Neural cell (in vitro differentiated cells): Measurements from ENCODE around the gene SQSTM1. TPM values are rescaled to one million over a fixed set of nuclear protein-coding genes. Genes with fewer than 3 reads are reported as not detected.

Experiments used
- H2AFZ ChIP-seq: fragments of 200-600, 300-800 bp; sonication (generic), shearing (Covaris generic); 2 replicates; pipeline ENCODE4 v1.6.0; 2014; ENCODE audit warnings: low read depth, mild to moderate bottlenecking, antibody characterized with exemption, low read length, moderate library complexity
- H3F3A ChIP-seq: fragments of 200-600 bp; shearing (Covaris generic); 2 replicates; pipeline ENCODE4 v1.6.1; 2016; ENCODE audit warnings: mild to moderate bottlenecking, moderate library complexity, mixed read lengths, antibody characterized with exemption, low read length; ENCODE audit not compliant: insufficient read depth, poor library complexity, severe bottlenecking
- H3K27ac ChIP-seq: fragments of 200-600, 300-800 bp; sonication (generic), shearing (Covaris generic); 2 replicates; pipeline ENCODE4 v1.5.1; 2014; ENCODE audit warnings: mild to moderate bottlenecking, low read length, moderate library complexity
- H3K27me3 ChIP-seq: fragments of 300-800, 200-600 bp; sonication (generic), shearing (Covaris generic); 2 replicates; pipeline ENCODE4 v1.6.0; 2014; ENCODE audit warnings: mild to moderate bottlenecking, low read depth, low read length, moderate library complexity; ENCODE audit not compliant: insufficient read depth
- H3K36me3 ChIP-seq: fragments of 300-800, 200-600 bp; sonication (generic), shearing (Covaris generic); 2 replicates; pipeline ENCODE4 v1.5.1; 2014; ENCODE audit warnings: mild to moderate bottlenecking, antibody characterized with exemption, low read length, moderate library complexity; ENCODE audit not compliant: insufficient read depth
- H3K4me2 ChIP-seq: fragments of 300-800, 200-600 bp; sonication (generic), shearing (Covaris generic); 2 replicates; pipeline ENCODE4 v1.6.0; 2014; ENCODE audit warnings: mild to moderate bottlenecking, low read length
- H3K4me3 ChIP-seq: fragments of 300-800, 200-600 bp; sonication (generic), shearing (Covaris generic); 2 replicates; pipeline ENCODE4 v1.5.1; 2014; ENCODE audit warnings: mild to moderate bottlenecking, low read length, moderate library complexity
- H3K79me2 ChIP-seq: fragments of 200-600 bp; shearing (Covaris generic); replicated peaks from 2 replicates; pipeline ENCODE4 v1.6.0; 2014; ENCODE audit warnings: mild to moderate bottlenecking, low read length, moderate library complexity; ENCODE audit not compliant: insufficient read depth
- H3K9ac ChIP-seq: fragments of 300-800, 200-600 bp; sonication (generic), shearing (Covaris generic); 2 replicates; pipeline ENCODE4 v1.6.1; 2016; ENCODE audit warnings: mild to moderate bottlenecking, low read length, mixed read lengths
- H3K9me2 ChIP-seq: fragments of 200-600 bp; shearing (Covaris generic); 2 replicates; pipeline ENCODE4 v1.6.1; 2016; ENCODE audit warnings: mild to moderate bottlenecking, low read length, mixed read lengths; ENCODE audit not compliant: insufficient read depth
- H3K9me3 ChIP-seq: fragments of 200-600, 300-800 bp; sonication (generic), shearing (Covaris generic); 2 replicates; pipeline ENCODE4 v1.6.1; 2016; ENCODE audit warnings: mild to moderate bottlenecking, mixed run types, low read length, moderate library complexity, mixed read lengths
- H4K20me1 ChIP-seq: fragments of 200-600 bp; shearing (Covaris generic); 2 replicates; pipeline ENCODE4 v1.6.1; 2016; ENCODE audit warnings: mild to moderate bottlenecking, mixed run types; ENCODE audit not compliant: insufficient read depth
- CTCF ChIP-seq: fragments of 450-650 bp; IDR thresholded peaks from 2 replicates; pipeline ENCODE4 v1.5.1; 2014; ENCODE audit warnings: antibody characterized with exemption, mild to moderate bottlenecking, moderate library complexity; ENCODE audit not compliant: poor library complexity, severe bottlenecking
- EP300 ChIP-seq: fragments of 450-650 bp; conservative IDR thresholded peaks from 2 replicates; pipeline ENCODE4 v1.6.1; 2014; ENCODE audit warnings: antibody characterized with exemption, mild to moderate bottlenecking, moderate library complexity; ENCODE audit not compliant: poor library complexity, severe bottlenecking
- EZH2 ChIP-seq: fragments of 200-600, 300-800 bp; shearing (Covaris generic), sonication (generic); IDR thresholded peaks from 2 replicates; pipeline ENCODE4 v1.6.1; 2014; ENCODE audit warnings: antibody characterized with exemption, low read length, borderline replicate concordance, mild to moderate bottlenecking; ENCODE audit not compliant: insufficient read depth, poor library complexity, severe bottlenecking
- MXI1 ChIP-seq: fragments of 450-650 bp; conservative IDR thresholded peaks from 2 replicates; pipeline ENCODE4 v1.6.1; 2014; ENCODE audit warnings: antibody characterized with exemption, mild to moderate bottlenecking; ENCODE audit not compliant: poor library complexity, severe bottlenecking
- POLR2AphosphoS5 ChIP-seq: IDR thresholded peaks from 2 replicates; pipeline ENCODE4 v1.6.1; 2012
- RAD21 ChIP-seq: fragments of 450-650 bp; conservative IDR thresholded peaks from 2 replicates; pipeline ENCODE4 v1.6.1; 2014; ENCODE audit warnings: antibody characterized with exemption, mild to moderate bottlenecking, moderate library complexity
- REST ChIP-seq: IDR thresholded peaks from 2 replicates; pipeline ENCODE4 v1.6.1; 2012; ENCODE audit warnings: borderline replicate concordance
- SMC3 ChIP-seq: fragments of 450-650 bp; conservative IDR thresholded peaks from 2 replicates; pipeline ENCODE4 v1.6.1; 2014; ENCODE audit warnings: antibody characterized with exemption, mild to moderate bottlenecking, moderate library complexity; ENCODE audit not compliant: poor library complexity
- TAF1 ChIP-seq: IDR thresholded peaks from 2 replicates; pipeline ENCODE4 v1.6.1; 2012; ENCODE audit warnings: low read depth
- polyA plus RNA-seq: library from polyadenylated mRNA; depleted of rRNA; stranded (reverse); fragments of >200 nt; gene quantifications from 2 replicates; pipeline ENCODE4 v1.2.3, GENCODE V29; 2014

Gene SQSTM1
- polyA plus RNA-seq, 1 donor from 2014 or later, result 64.5 TPM

GRCh38 chr5:179883163-179883562, 62.5 kb downstream of the SQSTM1 start:
- peaks cover 11% of the 10 kb centered on the region for H3K36me3 ChIP-seq
- H2AFZ ChIP-seq, result no peak overlapping the region
- no peaks in the 10 kb centered on the region for H3F3A ChIP-seq
- H4K20me1 ChIP-seq, result no peaks in the 10 kb centered on the region
- no peak overlapping the region for H3K4me2 ChIP-seq
- TF ChIP-seq TAF1, result no peak
- no peak for TF ChIP-seq MXI1
- no peak for TF ChIP-seq REST
- no peak for TF ChIP-seq SMC3
- no peak for TF ChIP-seq POLR2AphosphoS5
- TF ChIP-seq EP300, result no peak
- no peak for TF ChIP-seq RAD21
- no peak for TF ChIP-seq CTCF
- no peak for TF ChIP-seq EZH2
- H3K9me2 ChIP-seq, result no peaks in the 10 kb centered on the region
- H3K9me3 ChIP-seq, result no peaks in the 10 kb centered on the region
- H3K79me2 ChIP-seq, result no peaks in the 10 kb centered on the region
- no peaks in the 10 kb centered on the region for H3K27me3 ChIP-seq
- no peak overlapping the region for H3K4me3 ChIP-seq
- no peak overlapping the region for H3K27ac ChIP-seq
- no peak overlapping the region for H3K9ac ChIP-seq

GRCh38 chr5:179885491-179886090, 64.9 kb downstream of the SQSTM1 start:
- H3K9ac ChIP-seq, result no peak overlapping the region
- H3K9me2 ChIP-seq, result no peaks in the 10 kb centered on the region
- no peaks in the 10 kb centered on the region for H3F3A ChIP-seq
- no peaks in the 10 kb centered on the region for H3K79me2 ChIP-seq
- peaks cover 11% of the 10 kb centered on the region for H3K36me3 ChIP-seq
- H3K9me3 ChIP-seq, result no peaks in the 10 kb centered on the region
- H3K4me3 ChIP-seq, result no peak overlapping the region
- H2AFZ ChIP-seq, result no peak overlapping the region
- H4K20me1 ChIP-seq, result no peaks in the 10 kb centered on the region
- no peak for TF ChIP-seq REST
- no peak for TF ChIP-seq RAD21
- no peak for TF ChIP-seq SMC3
- no peak for TF ChIP-seq TAF1
- TF ChIP-seq CTCF, result no peak
- no peak for TF ChIP-seq EP300
- no peak for TF ChIP-seq POLR2AphosphoS5
- TF ChIP-seq EZH2, result no peak
- no peak for TF ChIP-seq MXI1
- no peaks in the 10 kb centered on the region for H3K27me3 ChIP-seq
- no peak overlapping the region for H3K4me2 ChIP-seq
- no peak overlapping the region for H3K27ac ChIP-seq
